BJ (cell line): Measurements from ENCODE around the gene MACROD1. TPM values are rescaled to one million over a fixed set of nuclear protein-coding genes. Genes with fewer than 3 reads are reported as not detected.

ENCODE experiments used
- CTCF ChIA-PET: fragments of 350-600 bp; formaldehyde crosslinking; extraction: SDS; loops from one replicate; lab custom pipeline; 2021; ENCODE audit warnings: antibody characterized with exemption, inconsistent platforms; lab: Yijun Ruan, JAX
- POLR2A ChIA-PET: fragments of 300-600 bp; sonication (Branson Sonifier 250); formaldehyde crosslinking; extraction: SDS; loops from one replicate; lab custom pipeline; 2021; ENCODE audit warnings: antibody characterized with exemption; lab: Charles Lee
- DNase-seq: peaks from one replicate; pipeline ENCODE4 v3.0.0-alpha.2; 2011; ENCODE audit warnings: low read depth
- H3K27me3 ChIP-seq: 2 replicates; pipeline ENCODE4 v1.6.0; 2011; ENCODE audit warnings: low read length; ENCODE audit not compliant: control insufficient read depth, insufficient read depth
- H3K36me3 ChIP-seq: 2 replicates; pipeline ENCODE4 v1.5.1; 2011; ENCODE audit warnings: low read length; ENCODE audit not compliant: control insufficient read depth, insufficient read depth
- H3K4me3 ChIP-seq: 2 replicates; pipeline ENCODE4 v1.5.1; 2011; ENCODE audit warnings: low read depth, mild to moderate bottlenecking, control low read depth, low read length
- CTCF ChIP-seq: IDR thresholded peaks from 2 replicates; pipeline ENCODE4 v1.5.1; 2011; ENCODE audit warnings: low read depth, mild to moderate bottlenecking, control low read depth, inconsistent platforms, low read length, moderate library complexity; ENCODE audit not compliant: insufficient read depth
- polyA plus RNA-seq: library from polyadenylated mRNA; depleted of rRNA; stranded (reverse); fragments of >200 nt; gene quantifications from 2 replicates; pipeline ENCODE4 v1.2.3, GENCODE V29; 2011

MACROD1 gene
- polyA plus RNA-seq, 1 experiment = 12.4 TPM

DNA sequence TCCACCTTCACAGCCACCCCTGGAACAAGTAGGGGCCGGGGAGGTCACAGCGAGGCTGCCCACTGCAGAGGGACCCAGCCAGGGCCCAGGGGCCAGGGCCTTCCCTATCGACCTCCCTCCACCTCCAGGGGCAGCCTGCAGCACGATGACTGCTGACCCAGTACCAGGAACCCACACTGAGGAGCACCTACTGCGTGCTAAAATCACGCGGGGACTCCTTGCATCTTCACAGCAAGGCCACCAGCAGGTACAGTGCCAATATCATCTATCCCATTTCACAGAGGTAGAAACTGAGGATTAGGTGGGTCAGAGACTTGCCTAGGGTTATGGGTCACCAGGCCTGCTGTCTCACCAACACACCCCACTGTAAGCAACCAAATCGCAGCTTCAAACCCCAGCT, 14.6 kb downstream of the MACROD1 start:
- Histone ChIP-seq H3K4me3 (no peak overlapping the region), H3K36me3 (no peaks in the 10 kb centered on the region; the same call in 1 of the 2 replicates), H3K27me3 (no peaks in the 10 kb centered on the region)
- no peak for DNase-seq
- ChIA-PET CTCF (interaction anchor here (2.1 to 10.3 kb wide), 5 partner anchors 12 to 314 kb away, joined by 5 to 239 read pairs (median 14); partner anchors contain the start of genes MACROD1 and MARK2), POLR2A (no interaction called here)
- no peak for TF ChIP-seq CTCF

DNA sequence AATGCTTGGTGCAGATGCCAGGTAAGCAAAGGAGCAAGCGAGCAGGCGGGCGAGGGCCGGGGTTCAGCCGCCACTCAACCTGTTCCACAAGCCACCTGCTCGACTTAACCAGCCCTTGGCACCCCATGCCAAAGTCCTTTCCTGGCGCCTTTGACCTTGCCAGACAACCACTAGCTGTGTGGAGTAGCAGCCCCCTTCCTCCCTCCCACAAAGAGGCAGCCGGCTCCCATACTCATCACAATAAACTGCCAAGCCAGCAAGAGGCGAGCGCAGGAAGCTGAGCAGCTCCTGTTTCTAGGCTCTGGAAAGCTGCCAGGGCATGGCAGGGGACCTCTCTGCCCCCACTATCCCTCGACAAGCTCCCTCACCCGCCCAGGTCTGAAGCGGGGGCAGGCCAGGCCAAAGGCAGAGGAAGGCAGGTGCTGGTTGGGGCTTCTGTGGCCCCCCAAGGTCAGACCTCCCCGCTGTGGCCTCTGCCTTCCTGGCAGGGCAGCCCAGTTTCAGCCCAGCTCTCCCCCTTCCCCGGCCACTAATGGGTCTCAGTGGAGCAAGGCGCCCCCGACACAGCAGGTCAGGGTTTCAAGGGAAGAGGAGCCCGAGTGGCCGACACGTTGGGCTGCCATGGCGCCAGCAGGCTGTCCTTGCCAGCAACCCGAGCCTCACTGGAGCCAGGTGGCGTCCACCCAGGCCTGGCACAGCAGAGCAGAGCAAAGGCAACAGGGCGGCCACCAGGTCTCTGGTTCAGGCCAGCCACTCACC, 15.3 kb downstream of the MACROD1 start:
- Histone ChIP-seq H3K27me3 (no peaks in the 10 kb centered on the region), H3K4me3 (no peak overlapping the region), H3K36me3 (no peaks in the 10 kb centered on the region; the same call in 1 of the 2 replicates)
- ChIA-PET POLR2A (no interaction called here), CTCF (interaction anchor here (1.2 to 10.3 kb wide), 6 partner anchors 13 to 671 kb away, joined by 3 to 239 read pairs (median 12); partner anchors contain the start of genes MACROD1 and MARK2)
- TF ChIP-seq CTCF = no peak
- no peak for DNase-seq

- CTCF ChIA-PET = interaction anchor here (0.7 to 10.3 kb wide), 17 partner anchors 9 to 671 kb away, joined by 3 to 239 read pairs (median 4); partner anchors contain the start of genes COX8A, MACROD1 and MARK2
These were observed 15.9 kb downstream of the MACROD1 start for GRCh38 chr11:64150051-64150450.

DNA sequence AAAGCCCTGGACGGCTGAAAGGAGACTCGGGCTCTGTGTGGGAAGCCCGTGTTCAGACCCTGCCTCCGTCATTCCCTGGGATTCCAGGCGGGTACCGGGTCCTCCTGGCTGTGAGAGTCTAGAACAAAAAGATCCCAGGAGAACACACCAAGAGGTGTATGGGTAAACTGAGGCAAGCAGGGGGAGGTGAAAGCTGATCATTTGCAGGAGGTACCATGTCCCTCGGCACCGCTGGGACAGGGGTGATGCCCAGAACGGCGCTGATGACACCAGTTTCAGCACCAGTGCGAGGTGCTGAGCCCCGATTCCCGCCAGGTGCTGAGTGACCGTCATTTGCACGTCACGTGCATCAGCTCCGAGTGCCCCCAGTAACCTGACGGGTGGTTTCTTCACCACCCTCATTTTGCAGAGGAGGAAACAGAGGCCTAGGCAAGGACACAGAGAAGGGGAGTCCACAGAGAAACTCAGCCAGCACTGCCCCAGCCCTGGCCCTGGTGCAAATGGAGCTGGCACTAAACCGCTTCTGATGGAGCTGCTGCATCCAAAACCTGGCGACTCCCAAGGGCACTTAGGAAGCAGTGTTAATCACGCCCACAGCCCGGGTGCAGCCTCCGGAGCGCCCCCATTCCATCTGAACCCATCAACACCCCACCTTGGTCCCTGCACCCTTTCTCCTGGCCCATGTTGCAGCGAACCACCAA, 16.8 kb downstream of the MACROD1 start:
- no peak for TF ChIP-seq CTCF
- ChIA-PET POLR2A (no interaction called here), CTCF (interaction anchor here (0.6 to 10.3 kb wide), 25 partner anchors 8 to 670 kb away, joined by 3 to 239 read pairs (median 3); partner anchors contain the start of genes COX8A, MACROD1, MARK2 and PLCB3)
- Histone ChIP-seq H3K27me3 (no peaks in the 10 kb centered on the region), H3K36me3 (no peaks in the 10 kb centered on the region; the same call in 1 of the 2 replicates), H3K4me3 (no peak overlapping the region)
- no peak for DNase-seq

More at GRCh38 chr11:64150051-64150450, 15.9 kb downstream of the MACROD1 start:
- Histone ChIP-seq H3K27me3 (no peaks in the 10 kb centered on the region), H3K36me3 (no peaks in the 10 kb centered on the region; the same call in 1 of the 2 replicates), H3K4me3 (no peak overlapping the region)
- POLR2A ChIA-PET = no interaction called here
- no peak for TF ChIP-seq CTCF
- no peak for DNase-seq
